HG03108 (cell line): Measurements from ENCODE around the gene RPUSD3.

Experiments
- ATAC-seq: cut with Tn5 transposase; IDR thresholded peaks from one replicate; pipeline ENCODE4 v1.9.1; 2021; ENCODE audit warnings: moderate library complexity; ENCODE audit not compliant: unreplicated experiment

RPUSD3 gene

GRCh38 chr3:9808345-9809037 is 35.3 kb downstream of the RPUSD3 start:
- peak; percentile 44 for ATAC-seq

- ATAC-seq = no peak
Measured at GRCh38 chr3:9807981-9808344, 35.8 kb downstream of the RPUSD3 start.

DNA sequence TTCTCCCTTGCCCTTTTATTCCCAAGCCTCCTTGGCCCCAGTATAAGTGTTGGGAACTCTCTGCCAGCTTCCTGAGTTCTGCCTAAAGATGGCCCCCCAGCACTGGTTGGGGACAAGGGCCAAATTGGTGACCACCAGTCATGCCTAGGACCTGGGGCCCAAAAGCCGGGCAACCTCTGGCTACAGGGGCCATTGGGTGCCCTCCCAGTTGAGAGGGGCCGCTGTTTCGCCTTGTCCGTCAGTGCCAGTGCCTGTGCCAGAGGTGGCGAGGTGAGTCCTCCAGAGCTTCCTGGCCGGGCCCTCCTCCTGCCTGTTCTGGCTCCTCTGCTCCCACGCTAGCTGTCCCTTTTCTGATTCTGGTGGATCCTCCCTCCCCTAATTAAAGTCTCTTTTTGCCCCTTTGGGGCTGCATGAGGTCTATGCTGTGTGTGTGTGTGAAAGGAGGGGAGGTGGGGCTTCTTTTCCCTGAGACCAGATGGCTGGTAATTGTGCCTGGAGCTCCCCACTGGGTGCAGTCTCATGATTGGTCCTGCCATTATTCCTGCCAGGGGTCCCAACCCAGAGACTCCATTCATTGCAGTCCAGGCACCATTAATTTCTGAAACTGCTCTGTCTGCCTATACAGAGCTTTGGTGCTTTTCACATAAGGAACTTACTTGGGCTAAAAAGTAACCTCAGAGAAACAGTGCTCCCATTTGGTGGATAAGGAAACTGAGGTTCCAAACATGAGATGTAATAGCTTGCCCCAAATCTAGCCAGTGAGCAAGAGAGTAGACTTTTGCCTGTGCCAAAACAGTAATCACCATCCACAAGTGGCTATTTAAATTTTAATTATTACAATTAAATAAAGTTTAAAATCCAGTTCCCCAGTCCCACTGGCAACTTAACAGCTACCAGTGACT is 36.9 kb downstream of the RPUSD3 start:
- no peak for ATAC-seq

GRCh38 chr3:9806137-9806536 is 37.7 kb downstream of the RPUSD3 start:
- ATAC-seq = no peak

DNA sequence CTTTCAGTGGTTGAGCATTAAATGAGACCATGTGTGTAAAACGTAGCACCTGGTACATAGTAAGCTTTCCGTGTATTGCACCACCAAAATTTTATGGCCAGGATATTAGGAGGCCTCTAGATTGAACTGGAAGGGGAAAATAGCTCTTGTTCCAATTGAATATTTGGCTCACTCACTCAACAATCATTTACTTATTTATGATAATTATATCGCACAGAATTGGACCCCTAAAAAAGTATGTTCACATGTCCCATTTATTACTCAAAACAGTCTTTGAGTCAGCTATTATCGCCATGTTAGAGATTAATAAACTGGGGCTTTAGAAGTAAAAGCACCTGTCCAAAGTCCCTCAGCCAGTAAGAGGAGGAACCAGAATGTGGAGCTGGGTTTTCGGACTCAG is 38.8 kb downstream of the RPUSD3 start:
- ATAC-seq = no peak

DNA sequence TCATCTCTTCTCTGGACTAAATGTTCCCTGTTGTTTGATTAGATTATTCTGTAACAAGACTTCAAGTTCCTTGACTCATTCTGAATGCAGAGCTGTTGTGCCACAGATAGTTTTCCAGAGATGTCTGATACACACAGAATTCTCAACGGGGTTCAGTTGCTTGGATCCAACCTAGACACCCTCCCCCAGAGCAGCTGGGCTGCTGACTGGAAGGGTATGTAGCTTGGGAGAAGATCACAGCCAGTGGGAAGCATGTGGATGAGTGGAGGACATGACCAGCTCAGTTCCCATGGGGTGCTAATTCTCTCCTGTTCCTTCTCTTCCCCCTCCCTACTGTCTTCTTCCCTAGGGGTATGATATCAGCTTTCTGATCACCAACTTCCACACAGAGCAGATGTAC is 40.3 kb downstream of the RPUSD3 start:
- no peak for ATAC-seq

- no peak for ATAC-seq
Measured at GRCh38 chr3:9800529-9800928, 43.3 kb downstream of the RPUSD3 start.

- ATAC-seq = no peak
Measured at GRCh38 chr3:9797196-9797945, 46.4 kb downstream of the RPUSD3 start.

GRCh38 chr3:9795207-9795606 is 48.6 kb downstream of the RPUSD3 start:
- no peak for ATAC-seq

GRCh38 chr3:9794400-9794799 is 49.4 kb downstream of the RPUSD3 start:
- no peak for ATAC-seq

GRCh38 chr3:9793161-9793781 is 50.5 kb downstream of the RPUSD3 start:
- no peak for ATAC-seq

DNA sequence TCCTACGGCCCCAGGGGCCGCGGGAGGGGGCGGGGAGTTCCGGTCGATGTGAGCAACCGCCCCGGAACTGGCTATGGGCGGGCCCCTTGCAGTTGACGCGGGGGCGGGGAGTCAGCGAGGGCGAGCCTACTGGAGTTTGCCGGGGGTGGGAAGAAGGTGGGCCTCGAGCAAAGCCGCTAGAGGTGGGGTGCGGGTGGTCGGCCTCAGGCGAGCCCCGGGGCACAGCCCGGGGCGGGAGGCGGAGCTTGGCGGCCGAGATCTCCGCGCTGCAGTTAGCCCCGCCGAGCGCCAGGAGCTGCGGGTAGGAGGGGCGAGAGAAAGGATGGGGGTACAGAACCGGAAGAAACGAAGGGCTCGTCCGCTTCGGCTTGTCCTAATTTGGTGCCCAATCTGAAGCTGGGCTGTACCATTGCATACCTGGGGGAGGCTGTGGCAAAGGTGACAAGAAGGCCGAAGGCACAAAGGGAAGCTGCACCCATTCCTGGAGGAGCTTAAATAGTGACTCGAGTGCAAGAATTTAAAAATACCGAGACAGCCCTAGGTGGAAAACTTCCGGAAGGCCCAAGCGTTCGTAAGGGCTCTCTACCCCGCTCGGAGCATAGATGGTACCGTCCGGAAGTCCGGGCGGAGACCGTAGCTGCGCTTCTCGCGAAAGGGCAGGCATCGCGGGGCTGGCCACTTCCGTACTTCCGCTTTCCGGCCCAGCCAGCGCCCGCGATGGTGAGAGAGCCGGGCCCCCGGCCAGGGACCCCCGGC is 51.2 kb downstream of the RPUSD3 start, which contains the start of the genes ARPC4 and TADA3:
Gene ARPC4, plus strand, starts transcription at position 678 of the 756 bp plus-strand sequence. Its CDS starts 40 bp downstream, at position 718.
Gene TADA3, minus strand, starts transcription at position 69 of the 756 bp plus-strand sequence. CDS start 1,007 bp downstream, outside the sequence.
- peak; percentile 79 for ATAC-seq

- ATAC-seq = no peak
Measured at GRCh38 chr3:9791790-9792404, 51.9 kb downstream of the RPUSD3 start.

GRCh38 chr3:9791127-9791526 is 52.7 kb downstream of the RPUSD3 start:
- no peak for ATAC-seq
